ENCODE measurements around the gene GPR176.

GRCh38 chr15:39918688-39919385, 1.2 kb downstream of the GPR176 start:
- no peak for TF ChIP-seq CTCF (IDR thresholded peaks at IDR 0.05; ENCODE audit: poor library complexity)
- TF ChIP-seq EZH2 (IDR thresholded peaks at IDR 0.05; ENCODE audit: borderline replicate concordance): no peak
